ENCODE results near the gene SORD.
"Not testable (repeated sequence)": the region's sequence is repeated elsewhere in the genome, so short reads cannot be mapped to it uniquely, and the experiment has no call there.

GRCh38 chr15:45020901-45021259 lies 2.1 kb upstream of the SORD start:
- TF ChIP-seq, protein P1, sequence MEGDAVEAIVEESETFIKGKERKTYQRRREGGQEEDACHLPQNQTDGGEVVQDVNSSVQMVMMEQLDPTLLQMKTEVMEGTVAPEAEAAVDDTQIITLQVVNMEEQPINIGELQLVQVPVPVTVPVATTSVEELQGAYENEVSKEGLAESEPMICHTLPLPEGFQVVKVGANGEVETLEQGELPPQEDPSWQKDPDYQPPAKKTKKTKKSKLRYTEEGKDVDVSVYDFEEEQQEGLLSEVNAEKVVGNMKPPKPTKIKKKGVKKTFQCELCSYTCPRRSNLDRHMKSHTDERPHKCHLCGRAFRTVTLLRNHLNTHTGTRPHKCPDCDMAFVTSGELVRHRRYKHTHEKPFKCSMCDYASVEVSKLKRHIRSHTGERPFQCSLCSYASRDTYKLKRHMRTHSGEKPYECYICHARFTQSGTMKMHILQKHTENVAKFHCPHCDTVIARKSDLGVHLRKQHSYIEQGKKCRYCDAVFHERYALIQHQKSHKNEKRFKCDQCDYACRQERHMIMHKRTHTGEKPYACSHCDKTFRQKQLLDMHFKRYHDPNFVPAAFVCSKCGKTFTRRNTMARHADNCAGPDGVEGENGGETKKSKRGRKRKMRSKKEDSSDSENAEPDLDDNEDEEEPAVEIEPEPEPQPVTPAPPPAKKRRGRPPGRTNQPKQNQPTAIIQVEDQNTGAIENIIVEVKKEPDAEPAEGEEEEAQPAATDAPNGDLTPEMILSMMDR (conservative IDR thresholded peaks at IDR 0.05): not testable (repeated sequence)
- not testable (repeated sequence) for TF ChIP-seq ZFX (IDR thresholded peaks at IDR 0.05)
